Fibroblast of peridontal ligament (primary cell): ENCODE data around the gene ZNF646.

Experiments
- DNase-seq: peaks from one replicate; pipeline ENCODE4 v3.0.0-alpha.2; 2010; ENCODE audit errors: extremely low read depth

ZNF646 gene

GRCh38 chr16:31108035-31108793, 34.0 kb downstream of the ZNF646 start, which contains the start of gene BCKDK:
BCKDK (plus strand) TSS chr16:31108386; CDS start chr16:31109224, 838 bp downstream.
- peak; percentile 48 for DNase-seq

GRCh38 chr16:31108794-31109558, 34.8 kb downstream of the ZNF646 start:
- no peak for DNase-seq

GRCh38 chr16:31109622-31110021, 35.4 kb downstream of the ZNF646 start:
- DNase-seq, result no peak

GRCh38 chr16:31110106-31111034, 36.1 kb downstream of the ZNF646 start:
- no peak for DNase-seq

- DNase-seq, result no peak
Measured at GRCh38 chr16:31111881-31112466, 37.8 kb downstream of the ZNF646 start.

- DNase-seq, result no peak
Measured at GRCh38 chr16:31112711-31113110, 38.5 kb downstream of the ZNF646 start.

GRCh38 chr16:31113121-31114120, 39.2 kb downstream of the ZNF646 start:
- no peak for DNase-seq

- DNase-seq, result no peak
Measured at GRCh38 chr16:31114468-31114867, 40.2 kb downstream of the ZNF646 start.

GRCh38 chr16:31117384-31118222, 43.4 kb downstream of the ZNF646 start, which contains the start of gene KAT8:
KAT8 (plus strand) TSS chr16:31117664; CDS start chr16:31117682, 18 bp downstream.
- peak; percentile 96 for DNase-seq

- peak; percentile 58 for DNase-seq
Measured at GRCh38 chr16:31118223-31119155, 44.3 kb downstream of the ZNF646 start.

GRCh38 chr16:31120129-31120528, 45.9 kb downstream of the ZNF646 start:
- no peak for DNase-seq

GRCh38 chr16:31125844-31126243, 51.6 kb downstream of the ZNF646 start:
- no peak for DNase-seq

GRCh38 chr16:31127182-31127581, 53.0 kb downstream of the ZNF646 start:
- DNase-seq, result no peak

GRCh38 chr16:31128711-31129567, 54.7 kb downstream of the ZNF646 start:
- DNase-seq, result no peak

GRCh38 chr16:31129568-31130335, 55.5 kb downstream of the ZNF646 start:
- DNase-seq, result no peak

- no peak for DNase-seq
Measured at GRCh38 chr16:31130336-31130891, 56.2 kb downstream of the ZNF646 start.
